Testis (tissue), 2 donors: ENCODE results near the gene CBX3.

ENCODE experiments used
- POLR2A ChIP-seq: fragments of 450-650 bp; IDR thresholded peaks from one replicate; pipeline ENCODE4 v1.6.1; 2017; ENCODE audit warnings: antibody characterized with exemption, mild to moderate bottlenecking, moderate library complexity
- TF ChIP-seq, protein P1 (sequence below), 3 experiments: fragments of 450-650 bp in 2 of 3; fragments of 200-600 bp in 1 of 3; sonication (generic) in 1 of 3; IDR thresholded peaks; one replicate each; pipeline ENCODE4 v1.5.1; 2016 to 2019; ENCODE audit warnings: antibody characterized with exemption in 3 of 3, mild to moderate bottlenecking in 2 of 3, moderate library complexity in 1 of 3

DNA sequence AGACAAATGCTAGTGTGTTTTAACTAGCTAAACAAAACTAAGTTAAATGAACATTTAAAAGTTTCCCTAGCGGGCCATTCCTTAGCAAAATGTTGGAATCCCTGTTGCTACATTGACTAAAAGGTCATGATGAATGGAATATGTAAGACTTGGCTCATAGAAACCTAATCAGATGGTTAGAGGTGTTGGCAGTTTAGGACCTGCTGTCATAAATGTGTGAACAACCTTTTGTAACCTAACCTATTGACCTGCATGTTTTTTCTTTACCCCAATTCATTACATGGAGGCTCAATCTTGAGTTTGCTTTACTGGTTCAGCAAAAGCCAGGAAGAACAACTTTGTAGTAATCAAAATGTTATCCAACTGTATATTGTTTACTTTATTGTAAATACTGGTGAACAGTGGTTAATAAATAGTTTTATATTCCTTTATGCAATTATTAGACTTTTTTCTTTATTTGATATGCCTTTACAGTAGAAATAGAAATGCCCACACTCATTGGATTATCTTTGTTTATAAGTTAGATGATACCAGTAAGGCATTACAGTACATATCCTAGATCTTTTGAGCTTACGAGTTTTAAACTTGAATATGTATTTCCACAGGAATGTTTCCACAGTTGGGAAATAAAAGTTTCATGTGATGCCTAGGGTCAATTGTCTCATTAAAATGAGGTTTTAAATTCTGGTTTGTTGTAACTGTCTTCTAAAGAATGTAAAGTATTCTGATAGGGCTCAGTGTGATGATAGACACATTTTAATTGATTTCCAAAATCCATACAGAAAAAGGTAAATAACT lies 11.6 kb downstream of the CBX3 start:
- TF ChIP-seq, protein P1, sequence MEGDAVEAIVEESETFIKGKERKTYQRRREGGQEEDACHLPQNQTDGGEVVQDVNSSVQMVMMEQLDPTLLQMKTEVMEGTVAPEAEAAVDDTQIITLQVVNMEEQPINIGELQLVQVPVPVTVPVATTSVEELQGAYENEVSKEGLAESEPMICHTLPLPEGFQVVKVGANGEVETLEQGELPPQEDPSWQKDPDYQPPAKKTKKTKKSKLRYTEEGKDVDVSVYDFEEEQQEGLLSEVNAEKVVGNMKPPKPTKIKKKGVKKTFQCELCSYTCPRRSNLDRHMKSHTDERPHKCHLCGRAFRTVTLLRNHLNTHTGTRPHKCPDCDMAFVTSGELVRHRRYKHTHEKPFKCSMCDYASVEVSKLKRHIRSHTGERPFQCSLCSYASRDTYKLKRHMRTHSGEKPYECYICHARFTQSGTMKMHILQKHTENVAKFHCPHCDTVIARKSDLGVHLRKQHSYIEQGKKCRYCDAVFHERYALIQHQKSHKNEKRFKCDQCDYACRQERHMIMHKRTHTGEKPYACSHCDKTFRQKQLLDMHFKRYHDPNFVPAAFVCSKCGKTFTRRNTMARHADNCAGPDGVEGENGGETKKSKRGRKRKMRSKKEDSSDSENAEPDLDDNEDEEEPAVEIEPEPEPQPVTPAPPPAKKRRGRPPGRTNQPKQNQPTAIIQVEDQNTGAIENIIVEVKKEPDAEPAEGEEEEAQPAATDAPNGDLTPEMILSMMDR (IDR thresholded peaks at IDR 0.05) = no peak
- no peak for TF ChIP-seq POLR2A
